SH-SY5Y (cell line): ENCODE data around the gene TMEM53.

Experiments used
- GATA2 ChIP-seq: IDR thresholded peaks from 2 replicates; pipeline ENCODE4 v1.6.1; 2011; ENCODE audit warnings: mild to moderate bottlenecking, low read depth, low read length
- GATA3 ChIP-seq: IDR thresholded peaks from 2 replicates; pipeline ENCODE4 v1.6.1; 2011; ENCODE audit warnings: low read depth, mild to moderate bottlenecking, low read length, moderate library complexity

DNA sequence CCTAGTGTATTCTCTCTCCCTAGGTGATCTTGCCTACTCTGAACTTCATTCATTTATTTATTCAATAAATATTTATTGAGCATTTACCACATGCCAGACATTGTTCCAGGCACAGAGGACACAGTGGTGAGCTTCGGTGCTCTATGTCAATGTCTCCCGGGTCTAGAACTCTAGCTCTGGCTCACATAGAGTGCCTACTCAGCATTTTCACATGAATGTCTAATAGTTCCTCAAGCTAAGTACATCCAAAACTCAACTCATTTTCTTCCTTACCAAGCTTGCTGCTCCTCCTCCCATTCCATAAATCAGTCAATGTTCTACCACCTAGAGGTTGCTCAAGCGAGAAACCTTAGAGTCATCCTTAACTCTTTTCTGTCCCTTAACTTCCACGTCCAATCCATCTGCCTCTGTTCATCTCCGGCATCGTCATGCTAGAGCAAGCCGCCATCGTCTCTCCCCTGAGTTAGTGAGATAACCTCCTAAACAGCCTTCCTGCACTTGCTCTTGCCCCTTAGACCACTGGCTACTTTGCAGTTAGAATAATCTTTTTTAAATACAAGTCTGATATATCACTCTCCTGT lies 67.5 kb downstream of the TMEM53 start:
- TF ChIP-seq GATA2 (no peak), GATA3 (no peak)
